SK-N-SH (cell line): ENCODE data around the gene CMBL. TPM values are rescaled to one million over a fixed set of nuclear protein-coding genes. Genes with fewer than 3 reads are reported as not detected.

ENCODE experiments used
- CTCF ChIA-PET: fragments of 300-600, 350-600 bp; formaldehyde crosslinking; extraction: SDS; loops from one replicate; lab custom pipeline; 2021; lab: Yijun Ruan, JAX
- POLR2A ChIA-PET: fragments of 350-600 bp; sonication (Branson Sonifier 250); formaldehyde crosslinking; extraction: SDS; loops from one replicate; lab custom pipeline; 2020; ENCODE audit warnings: antibody characterized with exemption, inconsistent platforms; lab: Yijun Ruan, JAX
- DNase-seq: peaks from one replicate; pipeline ENCODE4 v3.0.0; 2012
- H2AFZ ChIP-seq: fragments of 200-600 bp; sonication (generic); 2 replicates; pipeline ENCODE4 v1.8.1; 2016; ENCODE audit warnings: antibody characterized with exemption, mild to moderate bottlenecking, low read depth
- H3F3A ChIP-seq: fragments of 200-600 bp; sonication (generic); replicated peaks from 2 replicates; pipeline ENCODE3; 2016; ENCODE audit warnings: antibody characterized with exemption, mild to moderate bottlenecking; ENCODE audit not compliant: insufficient read depth
- H3K27ac ChIP-seq, 2 experiments: fragments of 200-500 bp in 1 of 2; fragments of 200-600 bp in 1 of 2; sonication (Bioruptor generic) in 1 of 2; sonication (generic), shearing (Covaris generic) in 1 of 2; 2 replicates each; pipeline versions ENCODE4 v1.5.1 to v1.6.1; 2014 to 2016; ENCODE audit warnings: low read depth in 2 of 2, inconsistent platforms in 1 of 2, low read length in 1 of 2, mild to moderate bottlenecking in 1 of 2, mixed read lengths in 1 of 2
- H3K27me3 ChIP-seq: fragments of 200-600 bp; sonication (generic), shearing (Covaris generic); 2 replicates; pipeline ENCODE4 v1.6.1; 2016; ENCODE audit warnings: mixed run types; ENCODE audit not compliant: insufficient read depth
- H3K36me3 ChIP-seq, 2 experiments: fragments of 200-500 bp in 1 of 2; fragments of 200-600 bp in 1 of 2; sonication (Bioruptor generic) in 1 of 2; sonication (generic) in 1 of 2; replicated peaks in 1 of 2; 2 replicates each; pipeline versions ENCODE3 to v1.5.1; 2014 to 2016; ENCODE audit warnings: low read length in 1 of 2, mild to moderate bottlenecking in 1 of 2; ENCODE audit not compliant: insufficient read depth in 2 of 2, control insufficient read depth in 1 of 2
- H3K4me1 ChIP-seq, 2 experiments: fragments of 200-500 bp in 1 of 2; fragments of 200-600 bp in 1 of 2; sonication (Bioruptor generic) in 1 of 2; sonication (generic), shearing (Covaris generic) in 1 of 2; 2 replicates each; pipeline versions ENCODE4 v1.5.1 to v1.6.1; 2014 to 2016; ENCODE audit warnings: low read depth in 1 of 2, low read length in 1 of 2, mixed run types in 1 of 2; ENCODE audit not compliant: insufficient read depth in 2 of 2, control insufficient read depth in 1 of 2
- H3K4me2 ChIP-seq: fragments of 200-600 bp; sonication (generic), shearing (Covaris generic); 2 replicates; pipeline ENCODE4 v1.6.1; 2017; ENCODE audit warnings: mixed run types
- H3K4me3 ChIP-seq, 2 experiments: fragments of 200-500 bp in 1 of 2; fragments of 200-600 bp in 1 of 2; sonication (Bioruptor generic) in 1 of 2; sonication (generic), shearing (Covaris generic) in 1 of 2; 2 replicates each; pipeline versions ENCODE4 v1.5.1 to v1.8.1; 2014 to 2016; ENCODE audit warnings: low read depth in 2 of 2, inconsistent platforms in 1 of 2, low read length in 1 of 2, mild to moderate bottlenecking in 1 of 2, mixed read lengths in 1 of 2, moderate library complexity in 1 of 2
- H3K79me2 ChIP-seq: fragments of 200-600 bp; sonication (generic); 2 replicates; pipeline ENCODE4 v1.8.1; 2017; ENCODE audit warnings: mild to moderate bottlenecking; ENCODE audit not compliant: insufficient read depth
- H3K9ac ChIP-seq: fragments of 200-600 bp; sonication (generic); 2 replicates; pipeline ENCODE4 v1.6.1; 2017; ENCODE audit warnings: mixed run types
- H3K9me2 ChIP-seq: fragments of 200-600 bp; sonication (generic); 2 replicates; pipeline ENCODE4 v1.6.1; 2017; ENCODE audit warnings: mixed run types
- H3K9me3 ChIP-seq: fragments of 200-600 bp; sonication (generic); 2 replicates; pipeline ENCODE4 v1.6.1; 2017; ENCODE audit warnings: mixed run types, mild to moderate bottlenecking, moderate library complexity
- H4K20me1 ChIP-seq: fragments of 200-600 bp; sonication (generic); 2 replicates; pipeline ENCODE4 v1.6.1; 2017; ENCODE audit warnings: mild to moderate bottlenecking, mixed run types; ENCODE audit not compliant: insufficient read depth
- CHD2 ChIP-seq: fragments of 150-350 bp; IDR thresholded peaks from 2 replicates; pipeline ENCODE4 v1.6.1; 2018; ENCODE audit warnings: low read length; ENCODE audit not compliant: partially characterized antibody
- CTCF ChIP-seq: fragments of 200-600 bp; sonication (generic); IDR thresholded peaks from 2 replicates; pipeline ENCODE4 v1.6.1; 2017; ENCODE audit warnings: antibody characterized with exemption, mild to moderate bottlenecking, moderate library complexity
- FOXM1 ChIP-seq: IDR thresholded peaks from 2 replicates; pipeline ENCODE4 v1.4.0; 2012; ENCODE audit warnings: low read depth, mild to moderate bottlenecking
- GABPA ChIP-seq: IDR thresholded peaks from 2 replicates; pipeline ENCODE4 v1.4.0; 2012; ENCODE audit warnings: low read depth, mild to moderate bottlenecking
- NRF1 ChIP-seq: IDR thresholded peaks from 2 replicates; pipeline ENCODE4 v1.6.1; 2012; ENCODE audit warnings: low read depth, mild to moderate bottlenecking, low read length
- PBX3 ChIP-seq: IDR thresholded peaks from 2 replicates; pipeline ENCODE4; 2012
- POLR2AphosphoS5 ChIP-seq: IDR thresholded peaks from 2 replicates; pipeline ENCODE4 v1.6.1; 2012; ENCODE audit warnings: low read depth, low read length
- RAD21 ChIP-seq: IDR thresholded peaks from 2 replicates; pipeline ENCODE4 v1.6.1; 2012; ENCODE audit warnings: mild to moderate bottlenecking, low read length
- RCOR1 ChIP-seq: fragments of 150-350 bp; IDR thresholded peaks from 2 replicates; pipeline ENCODE4 v1.6.1; 2017; ENCODE audit warnings: antibody characterized with exemption, low read length
- REST ChIP-seq: IDR thresholded peaks from 2 replicates; pipeline ENCODE4 v1.6.1; 2012; ENCODE audit warnings: mild to moderate bottlenecking, low read depth, low read length, moderate library complexity
- RXRA ChIP-seq: IDR thresholded peaks from 2 replicates; pipeline ENCODE4 v1.4.0; 2012; ENCODE audit warnings: low read depth, mild to moderate bottlenecking, borderline replicate concordance
- SIN3A ChIP-seq: IDR thresholded peaks from 2 replicates; pipeline ENCODE4 v1.6.1; 2012; ENCODE audit warnings: low read depth, mild to moderate bottlenecking, low read length, moderate library complexity, borderline replicate concordance
- TAF1 ChIP-seq: IDR thresholded peaks from 2 replicates; pipeline ENCODE4 v1.6.1; 2012; ENCODE audit warnings: low read depth, mild to moderate bottlenecking, low read length, moderate library complexity, borderline replicate concordance
- USF1 ChIP-seq: IDR thresholded peaks from 2 replicates; pipeline ENCODE4 v1.4.0; 2012; ENCODE audit warnings: low read depth, borderline replicate concordance
- YY1 ChIP-seq: IDR thresholded peaks from 2 replicates; pipeline ENCODE4 v1.4.0; 2012; ENCODE audit warnings: low read depth, mild to moderate bottlenecking
- ZBTB33 ChIP-seq: IDR thresholded peaks from 2 replicates; pipeline ENCODE4 v1.4.0; 2012; ENCODE audit warnings: low read depth, borderline replicate concordance
- WGBS: methylation state at CpG from one replicate; pipeline ENCODE4 v1.1.6; 2017; ENCODE audit warnings: low lambda C conversion rate; 5-methylcytosine and 5-hydroxymethylcytosine counted together
- polyA plus RNA-seq, 3 experiments: library from polyadenylated mRNA; depleted of rRNA; stranded (reverse); fragments of >200 nt; gene quantifications; 2 replicates each; pipeline ENCODE4 v1.2.3, GENCODE V29; 2012
- TF ChIP-seq, protein P1 (sequence below): IDR thresholded peaks from 2 replicates; pipeline ENCODE4 v1.4.0; 2012; ENCODE audit warnings: low read depth

Gene CMBL
- polyA plus RNA-seq, 1 of the 3 experiments (the other 2 are of a cell fraction), result 61.0 TPM

DNA sequence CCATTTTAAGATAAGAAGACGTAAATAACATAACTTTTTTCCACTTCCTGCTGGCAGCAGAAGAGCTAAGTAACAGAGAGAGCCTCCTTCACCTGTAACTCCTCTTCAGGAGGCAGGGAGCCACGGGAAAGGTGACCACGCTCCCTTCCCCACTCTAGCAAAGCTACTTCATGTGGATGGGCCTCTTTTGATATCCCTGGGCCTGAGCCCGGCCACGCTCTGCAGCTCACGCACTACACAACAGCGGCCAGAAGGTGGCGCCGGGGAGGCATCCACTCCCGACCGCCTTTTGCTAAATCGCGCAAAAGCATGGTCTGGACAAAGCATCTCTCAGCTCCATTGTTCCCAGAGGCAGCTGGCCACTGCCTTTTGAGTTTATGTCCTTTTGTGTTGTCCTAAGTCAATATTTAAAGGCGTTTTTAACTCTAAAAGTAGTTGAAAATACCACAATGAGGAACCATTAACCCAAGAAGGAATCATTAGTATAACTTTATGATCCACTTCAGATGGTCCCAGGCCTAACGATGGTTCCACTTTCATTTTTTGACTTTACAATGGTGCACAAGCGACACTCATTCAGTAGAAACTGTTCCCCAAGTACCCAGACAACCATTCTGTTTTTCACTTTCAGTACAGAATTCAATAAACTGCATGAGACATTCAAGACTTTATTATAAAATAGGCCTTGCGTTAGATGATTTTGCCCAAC is 23.6 kb downstream of the CMBL start (continued):
- TF ChIP-seq ZBTB33 (no peak), YY1 (no peak), SIN3A (no peak), USF1 (no peak), RAD21 (peak; percentile 84), POLR2AphosphoS5 (no peak), FOXM1 (no peak), NRF1 (no peak), TAF1 (0 out of 2 replicates have a peak, but pooled peaks have one; percentile 12)
- TF ChIP-seq, protein P1, sequence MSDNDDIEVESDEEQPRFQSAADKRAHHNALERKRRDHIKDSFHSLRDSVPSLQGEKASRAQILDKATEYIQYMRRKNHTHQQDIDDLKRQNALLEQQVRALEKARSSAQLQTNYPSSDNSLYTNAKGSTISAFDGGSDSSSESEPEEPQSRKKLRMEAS, result peak; percentile 73

- Histone ChIP-seq H3K9me3 (no peaks in the 10 kb centered on the region), H3F3A (no peaks in the 10 kb centered on the region), H3K9me2 (no peaks in the 10 kb centered on the region), H3K9ac (no peak overlapping the region), H3K4me3 (no peak overlapping the region), H4K20me1 (no peaks in the 10 kb centered on the region), H3K4me2 (no peak overlapping the region), H3K27me3 (no peaks in the 10 kb centered on the region), H3K79me2 (no peaks in the 10 kb centered on the region), H2AFZ (no peak overlapping the region), H3K4me1 (no peaks in the 10 kb centered on the region), H3K27ac (no peak overlapping the region), H3K36me3 (peaks cover 0 to 8% of the 10 kb centered on the region in 2 experiments)
- WGBS, result 80% methylated on average over 7 of the region's 7 CpGs
- ChIA-PET POLR2A (no interaction called here), CTCF (interaction anchor here (1.5 to 2.4 kb wide), 2 partner anchors 11 to 144 kb away, joined by 5 read pairs; no protein-coding TSS in a partner anchor)
- DNase-seq, result no peak
- TF ChIP-seq RXRA, result no peak
- TF ChIP-seq PBX3, result no peak
- TF ChIP-seq CTCF, result no peak
- TF ChIP-seq NRF1, result no peak
- no peak for TF ChIP-seq RCOR1
- no peak for TF ChIP-seq SIN3A
- no peak for TF ChIP-seq REST
- no peak for TF ChIP-seq GABPA
- no peak for TF ChIP-seq FOXM1
- TF ChIP-seq, protein P1, result no peak
- no peak for TF ChIP-seq CHD2
Observed at GRCh38 chr5:10279925-10280720, 27.6 kb downstream of the CMBL start.
